Mammary epithelial cell (primary cell): ENCODE data around the gene LCN12.

ENCODE experiments used
- EZH2 ChIP-seq: IDR thresholded peaks from 2 replicates; pipeline ENCODE4 v1.6.1; 2012; ENCODE audit warnings: low read length, inconsistent platforms, borderline replicate concordance
- TF ChIP-seq, protein P1 (sequence below), 2 donors: IDR thresholded peaks in 1 of 2; conservative IDR thresholded peaks in 1 of 2; 2 replicates each; pipeline ENCODE4 v1.5.1; 2011 to 2012; ENCODE audit warnings: inconsistent platforms in 2 of 2, low read length in 2 of 2, mild to moderate bottlenecking in 2 of 2, control low read depth in 1 of 2, low read depth in 1 of 2; ENCODE audit not compliant: insufficient read depth in 1 of 2; ENCODE audit errors: extremely low read depth in 1 of 2

DNA sequence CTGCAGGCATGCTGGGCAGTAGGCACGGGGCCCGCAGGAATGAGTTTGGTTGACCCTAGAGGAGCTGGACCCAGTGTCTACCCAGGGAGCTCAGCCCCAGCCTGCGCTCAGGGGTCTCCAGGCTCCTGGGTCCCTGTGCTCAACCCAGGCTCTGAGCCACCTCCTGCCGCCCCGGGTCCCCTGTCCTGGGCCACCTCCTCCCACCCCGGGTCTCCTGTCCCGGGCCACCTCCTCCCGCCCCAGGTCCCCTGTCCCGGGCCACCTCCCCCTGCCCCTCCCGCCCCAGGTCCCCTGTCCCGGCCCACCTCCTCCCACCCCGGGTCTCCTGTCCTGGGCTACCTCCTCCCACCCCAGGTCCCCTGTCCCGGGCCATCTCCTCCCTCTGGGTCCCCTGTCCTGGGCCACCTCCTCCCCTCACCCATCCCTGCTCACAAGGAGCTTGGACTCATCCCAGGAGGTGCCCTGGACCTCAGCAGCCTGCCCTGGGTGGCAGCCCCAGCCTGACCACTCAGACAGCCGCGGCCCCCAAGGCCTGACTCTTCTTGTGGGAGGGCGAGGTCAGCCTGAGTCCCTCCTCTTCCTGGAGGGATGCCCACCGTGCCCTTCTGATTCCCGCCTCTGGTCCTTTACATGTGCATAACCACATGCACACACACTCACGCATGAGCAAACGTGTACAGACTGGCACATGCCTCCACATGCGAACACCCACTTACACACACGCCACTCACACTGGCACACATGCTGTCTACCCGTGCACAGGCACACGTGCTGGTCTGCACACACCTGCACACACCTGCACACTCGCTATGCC lies 2.4 kb downstream of the LCN12 start:
- TF ChIP-seq, protein P1, sequence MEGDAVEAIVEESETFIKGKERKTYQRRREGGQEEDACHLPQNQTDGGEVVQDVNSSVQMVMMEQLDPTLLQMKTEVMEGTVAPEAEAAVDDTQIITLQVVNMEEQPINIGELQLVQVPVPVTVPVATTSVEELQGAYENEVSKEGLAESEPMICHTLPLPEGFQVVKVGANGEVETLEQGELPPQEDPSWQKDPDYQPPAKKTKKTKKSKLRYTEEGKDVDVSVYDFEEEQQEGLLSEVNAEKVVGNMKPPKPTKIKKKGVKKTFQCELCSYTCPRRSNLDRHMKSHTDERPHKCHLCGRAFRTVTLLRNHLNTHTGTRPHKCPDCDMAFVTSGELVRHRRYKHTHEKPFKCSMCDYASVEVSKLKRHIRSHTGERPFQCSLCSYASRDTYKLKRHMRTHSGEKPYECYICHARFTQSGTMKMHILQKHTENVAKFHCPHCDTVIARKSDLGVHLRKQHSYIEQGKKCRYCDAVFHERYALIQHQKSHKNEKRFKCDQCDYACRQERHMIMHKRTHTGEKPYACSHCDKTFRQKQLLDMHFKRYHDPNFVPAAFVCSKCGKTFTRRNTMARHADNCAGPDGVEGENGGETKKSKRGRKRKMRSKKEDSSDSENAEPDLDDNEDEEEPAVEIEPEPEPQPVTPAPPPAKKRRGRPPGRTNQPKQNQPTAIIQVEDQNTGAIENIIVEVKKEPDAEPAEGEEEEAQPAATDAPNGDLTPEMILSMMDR (conservative IDR thresholded peaks at IDR 0.05 in 1 of 2, IDR thresholded peaks at IDR 0.05 in 1 of 2; ENCODE audit: extremely low read depth in 1 of 2, insufficient read depth in 1 of 2, low read depth in 1 of 2, low read length in 2 of 2), result no peak
- TF ChIP-seq EZH2, result no peak
